DMS153 treated with DMSO at 0.1 percent for 48 hours (cell line): ENCODE data around the gene XPR1.
A peak's percentile ranks its signal among the peaks of the same experiment; 100 is the strongest.
"Not testable (repeated sequence)": the region's sequence is repeated elsewhere in the genome, so short reads cannot be mapped to it uniquely, and the experiment has no call there.

Experiments
- DNase-seq: peaks from one replicate; lab custom pipeline; 2025; ENCODE audit not compliant: unreplicated experiment; lab: John Stamatoyannopoulos, UW

The XPR1 gene

GRCh38 chr1:180833180-180833579 lies 201.4 kb downstream of the XPR1 start:
- DNase-seq = not testable (repeated sequence)

GRCh38 chr1:180836449-180836848 lies 204.6 kb downstream of the XPR1 start:
- no peak for DNase-seq

GRCh38 chr1:180837020-180837419 lies 205.2 kb downstream of the XPR1 start:
- DNase-seq = no peak

GRCh38 chr1:180838535-180838934 lies 206.7 kb downstream of the XPR1 start:
- no peak for DNase-seq

- DNase-seq = no peak
These were observed 207.7 kb downstream of the XPR1 start for GRCh38 chr1:180839547-180839946.

- no peak for DNase-seq
These were observed 209.6 kb downstream of the XPR1 start for GRCh38 chr1:180841415-180841814.

GRCh38 chr1:180842052-180842451 lies 210.2 kb downstream of the XPR1 start:
- DNase-seq = no peak

- peak; percentile 36 for DNase-seq
These were observed 210.9 kb downstream of the XPR1 start for GRCh38 chr1:180842491-180843275.

- DNase-seq = no peak
These were observed 213.5 kb downstream of the XPR1 start for GRCh38 chr1:180845352-180845751.

GRCh38 chr1:180848191-180848590 lies 216.4 kb downstream of the XPR1 start:
- no peak for DNase-seq

GRCh38 chr1:180849031-180849775 lies 217.4 kb downstream of the XPR1 start:
- no peak for DNase-seq

GRCh38 chr1:180851995-180852887 lies 220.4 kb downstream of the XPR1 start:
- no peak for DNase-seq

GRCh38 chr1:180854001-180854400 lies 222.2 kb downstream of the XPR1 start:
- no peak for DNase-seq

GRCh38 chr1:180854456-180854855 lies 222.6 kb downstream of the XPR1 start:
- DNase-seq = no peak

- not testable (repeated sequence) for DNase-seq
These were observed 226.3 kb downstream of the XPR1 start for GRCh38 chr1:180857947-180858725.

- no peak for DNase-seq
These were observed 227.5 kb downstream of the XPR1 start for GRCh38 chr1:180859306-180859705.

- DNase-seq = no peak
These were observed 228.7 kb downstream of the XPR1 start for GRCh38 chr1:180860535-180860934.

- no peak for DNase-seq
These were observed 230.5 kb downstream of the XPR1 start for GRCh38 chr1:180862305-180862704.

GRCh38 chr1:180863158-180863775 lies 231.4 kb downstream of the XPR1 start:
- DNase-seq = peak; percentile 73
